Globus pallidus (tissue), 1 donor: ENCODE data around the gene FIGN.

Experiments used
- DNase-seq: peaks from one replicate; pipeline ENCODE4 v3.0.0-alpha.2; 2015; ENCODE audit warnings: low spot score

Gene FIGN

DNA sequence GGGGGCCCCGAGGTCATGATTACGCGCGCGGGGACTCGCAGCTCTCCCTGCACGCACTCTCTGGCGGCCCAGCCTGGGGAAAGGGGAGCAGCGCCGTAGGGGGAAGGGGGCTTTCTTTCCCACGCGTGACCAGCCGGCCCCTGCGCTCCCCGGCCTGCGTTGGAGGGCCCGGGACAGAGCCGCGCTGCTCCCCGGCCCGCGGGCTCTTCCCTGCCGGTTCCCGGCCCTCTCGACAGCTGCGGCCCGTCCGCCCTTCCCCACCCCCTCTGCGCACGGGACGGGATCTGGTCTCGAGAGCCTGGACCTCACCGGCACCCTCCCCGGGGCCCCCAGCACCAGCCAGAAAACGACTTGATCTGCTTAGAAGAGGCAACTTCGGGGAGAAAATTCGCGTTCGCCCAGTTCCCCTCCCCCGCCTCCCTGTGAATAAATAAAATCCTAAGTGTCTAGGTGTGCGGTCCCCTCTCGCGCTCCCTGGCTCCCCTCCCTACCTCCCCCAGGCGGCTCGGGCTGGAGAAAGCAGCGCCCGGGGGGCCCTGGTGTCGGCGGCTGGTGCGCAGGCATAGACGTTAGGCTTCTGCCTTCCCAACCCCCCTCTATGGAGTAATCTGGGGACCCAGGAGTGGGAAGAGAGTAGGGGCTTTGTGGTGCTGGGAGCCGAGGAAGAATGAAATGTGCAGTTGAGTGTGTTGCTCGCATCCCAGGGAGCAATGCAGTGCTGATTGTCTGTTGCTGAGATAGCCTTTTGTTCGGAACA, 803 bp upstream of the FIGN start:
- DNase-seq, result peak; percentile 49

- peak; percentile 70 for DNase-seq
Measured at GRCh38 chr2:163734881-163735684, 725 bp downstream of the FIGN start.

DNA sequence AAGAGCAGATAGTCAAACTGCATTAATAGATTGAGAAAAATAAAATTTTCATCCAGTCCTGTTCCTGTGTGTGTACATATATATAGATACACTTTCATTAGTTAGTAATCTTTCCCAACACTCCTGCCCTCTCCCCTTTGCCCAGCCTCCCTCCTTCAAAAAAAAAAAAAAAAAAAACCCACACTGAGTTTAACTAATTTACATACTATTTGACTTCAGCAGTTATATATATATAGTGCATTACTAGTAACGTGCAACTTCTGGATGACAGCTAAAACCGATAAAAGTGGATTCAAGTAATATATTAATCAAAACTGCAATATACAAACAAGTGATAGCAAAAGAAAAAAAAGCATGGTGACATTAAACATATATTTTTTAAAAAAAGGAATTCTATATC, 1.4 kb downstream of the FIGN start:
- DNase-seq, result no peak

DNA sequence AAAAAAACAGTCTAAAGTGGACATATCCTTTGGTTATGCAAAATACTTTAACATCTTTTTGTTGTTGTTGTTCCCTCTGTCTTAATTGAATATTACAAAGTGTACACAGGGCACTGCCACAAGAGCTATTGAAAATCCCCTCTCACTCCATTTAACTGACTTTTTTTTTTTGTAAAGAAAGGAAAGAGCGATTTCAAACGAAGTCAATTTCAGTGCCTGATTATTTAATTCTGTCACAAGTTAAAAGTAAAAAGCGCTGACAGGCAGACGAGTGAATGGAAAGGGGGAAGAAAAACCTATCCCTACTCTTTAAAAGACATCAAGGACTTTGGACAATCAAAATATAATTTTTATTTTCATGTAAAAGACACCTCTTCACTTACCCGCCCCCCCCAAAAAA, 1.9 kb downstream of the FIGN start:
- DNase-seq, result peak; percentile 47

DNA sequence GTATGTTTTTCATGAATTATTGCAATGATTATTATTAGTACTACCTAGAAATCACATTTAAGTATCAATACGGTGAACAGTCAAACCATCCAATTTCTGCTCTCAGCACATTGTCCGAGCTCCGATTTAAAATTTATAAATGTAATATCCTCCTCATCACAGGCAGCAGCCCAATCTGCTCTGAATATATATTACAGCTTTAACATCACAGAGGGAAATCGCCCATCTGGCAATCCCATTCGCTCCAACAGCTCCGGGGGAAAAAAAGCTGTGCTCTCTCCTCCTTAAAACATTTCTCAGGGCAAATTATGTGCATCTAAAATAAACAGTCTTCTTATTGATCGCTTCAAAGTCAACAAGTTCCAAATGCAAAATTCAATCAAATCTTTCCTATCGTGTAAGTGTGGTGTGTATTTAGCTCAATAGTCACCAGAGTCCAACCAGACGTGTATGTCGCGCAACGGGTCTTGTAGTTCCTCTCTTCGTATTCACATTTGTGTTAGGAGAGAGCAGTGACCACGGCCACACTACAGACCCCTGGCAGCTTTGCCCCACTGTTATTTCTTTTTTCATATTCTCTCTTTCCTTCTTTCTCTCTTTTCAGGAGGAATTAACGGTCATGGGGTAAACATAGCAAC, 2.4 kb downstream of the FIGN start:
- peak; percentile 79 for DNase-seq

GRCh38 chr2:163732727-163733126, 3.1 kb downstream of the FIGN start:
- peak; percentile 68 for DNase-seq

- peak; percentile 73 for DNase-seq
Measured at GRCh38 chr2:163731735-163732134, 4.1 kb downstream of the FIGN start.

GRCh38 chr2:163730556-163730955, 5.3 kb downstream of the FIGN start:
- no peak for DNase-seq

GRCh38 chr2:163729636-163730273, 6.1 kb downstream of the FIGN start:
- no peak for DNase-seq

GRCh38 chr2:163723881-163724280, 11.9 kb downstream of the FIGN start:
- no peak for DNase-seq

GRCh38 chr2:163723348-163723747, 12.5 kb downstream of the FIGN start:
- DNase-seq, result no peak

GRCh38 chr2:163719331-163719730, 16.5 kb downstream of the FIGN start:
- peak; percentile 66 for DNase-seq

- peak; percentile 77 for DNase-seq
Measured at GRCh38 chr2:163717993-163718680, 17.7 kb downstream of the FIGN start.

GRCh38 chr2:163717515-163717914, 18.3 kb downstream of the FIGN start:
- no peak for DNase-seq

DNA sequence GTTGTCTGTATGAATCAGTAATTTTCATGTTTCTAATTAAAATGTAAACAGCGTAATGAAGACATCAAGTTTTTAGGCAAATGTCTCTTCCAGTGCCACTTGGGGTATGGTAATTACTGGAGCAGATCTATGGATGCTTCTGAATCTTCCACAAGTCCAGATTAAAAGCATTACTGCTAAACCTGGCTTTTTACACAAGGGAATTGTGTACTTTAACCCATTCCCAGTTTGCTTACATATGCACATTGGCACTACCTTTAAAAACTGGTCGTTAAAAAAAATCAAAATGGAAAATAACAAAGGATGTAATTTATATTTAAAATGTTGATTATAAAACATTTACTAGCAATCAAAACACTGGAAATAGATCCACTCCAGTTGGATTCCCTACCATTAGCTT, 19.7 kb downstream of the FIGN start:
- no peak for DNase-seq

GRCh38 chr2:163715668-163716067, 20.1 kb downstream of the FIGN start:
- no peak for DNase-seq

DNA sequence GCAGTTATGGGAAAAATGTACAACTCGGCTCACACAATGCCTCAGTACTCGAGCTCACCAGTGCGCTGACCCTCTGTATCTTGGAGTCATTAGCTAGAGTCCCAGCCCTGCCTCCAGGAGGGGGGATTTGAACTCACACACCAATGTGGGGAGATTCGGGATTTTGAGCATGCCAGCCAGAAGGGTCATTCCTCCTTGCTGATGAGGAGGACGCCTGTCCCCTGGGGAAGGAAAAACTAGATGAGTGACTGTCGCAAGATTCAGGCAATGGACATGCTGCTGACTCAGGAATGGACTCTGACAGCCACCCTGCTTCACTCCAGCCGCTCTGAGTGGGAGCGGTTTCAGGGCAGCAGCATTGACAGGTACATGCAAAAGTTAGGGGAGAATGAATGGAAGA, 20.6 kb downstream of the FIGN start:
- DNase-seq, result peak; percentile 66

DNA sequence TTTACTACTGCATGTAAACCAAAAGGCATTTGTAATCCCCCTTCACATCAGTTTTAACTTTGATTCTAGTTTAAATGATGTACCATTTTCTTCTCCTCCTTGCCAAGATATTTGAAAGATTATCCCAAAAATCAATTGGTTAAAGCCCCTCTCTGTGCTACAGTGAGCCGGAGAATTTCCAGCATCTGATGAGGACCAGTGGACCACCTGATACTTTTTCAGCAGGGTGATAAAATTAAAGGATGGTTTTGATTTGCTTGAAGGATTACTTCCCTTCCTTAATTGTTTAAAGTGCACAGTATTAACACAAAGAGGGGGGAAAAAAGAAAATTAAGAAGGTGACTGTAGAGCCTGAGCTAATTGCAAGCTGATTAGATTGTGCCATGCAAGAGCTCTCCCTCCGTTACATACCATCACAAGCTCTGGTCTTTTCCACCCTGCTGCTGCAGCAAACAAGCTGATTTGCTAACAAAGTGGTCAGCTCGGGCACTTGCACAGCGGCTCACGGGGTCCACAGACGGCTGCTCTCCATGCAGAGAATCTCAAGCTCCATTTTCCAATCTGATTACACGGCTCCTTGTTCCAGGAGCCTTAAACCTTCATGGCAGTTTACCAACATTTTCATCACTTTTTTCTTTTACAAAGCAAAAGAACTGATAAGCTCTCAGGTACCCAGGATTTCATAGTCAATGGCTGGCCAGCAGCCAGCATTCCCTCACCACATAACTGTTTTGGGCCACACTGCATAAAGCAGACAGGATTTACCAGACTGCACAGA, 22.1 kb downstream of the FIGN start:
- peak; percentile 83 for DNase-seq

DNA sequence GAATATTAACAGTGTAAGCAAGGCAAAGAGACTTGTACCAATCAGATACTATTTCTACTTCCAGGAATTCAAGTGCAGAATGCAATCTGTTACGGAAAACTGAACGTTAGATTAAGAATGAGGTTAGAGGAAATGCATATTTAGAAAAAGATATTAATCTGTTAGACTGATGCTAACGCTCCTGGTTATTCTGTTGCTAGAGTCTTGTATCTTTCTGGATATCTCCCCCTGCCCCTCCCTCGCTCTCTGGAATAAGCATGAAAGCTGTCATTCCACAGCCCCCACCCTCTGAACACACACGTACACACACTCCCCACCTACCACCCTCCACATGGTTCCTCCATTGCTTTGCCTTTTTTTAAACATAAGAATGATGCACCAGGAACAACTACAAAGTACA, 24.1 kb downstream of the FIGN start:
- no peak for DNase-seq

- peak; percentile 47 for DNase-seq
Measured at GRCh38 chr2:163711258-163711657, 24.6 kb downstream of the FIGN start.

GRCh38 chr2:163709270-163709669, 26.5 kb downstream of the FIGN start:
- DNase-seq, result no peak
